ENCODE results near the gene CEP162. TPM values are rescaled to one million over a fixed set of nuclear protein-coding genes. Genes with fewer than 3 reads are reported as not detected.

CEP162 gene
- total and polyA plus RNA-seq, 2 experiments from 2014 or later = 6.2 to 9.8 TPM

GRCh38 chr6:84258866-84259265 is 31.4 kb upstream of the CEP162 start:
- Histone ChIP-seq H3K9me3 (ENCODE audit: low read depth) (no peaks in the 10 kb centered on the region), H3K4me3 (no peak overlapping the region), H3K4me1 (ENCODE audit: low read depth) (peaks cover 20% of the 10 kb centered on the region), H3K27ac (no peak overlapping the region), H3K27me3 (no peaks in the 10 kb centered on the region), H3K36me3 (no peaks in the 10 kb centered on the region)
- DNase-seq (ENCODE audit: low read depth in 1 of 2, low spot score in 1 of 2) = peak in 1 of 2 donors; percentile 6
- TF ChIP-seq CTCF (IDR thresholded peaks at IDR 0.05; ENCODE audit: low read depth, low read length) = no peak

- Histone ChIP-seq H3K27ac (no peak overlapping the region), H3K27me3 (no peaks in the 10 kb centered on the region), H3K4me3 (no peak overlapping the region), H3K36me3 (no peaks in the 10 kb centered on the region), H3K9me3 (ENCODE audit: low read depth) (no peaks in the 10 kb centered on the region), H3K4me1 (ENCODE audit: low read depth) (peaks cover 25% of the 10 kb centered on the region)
- no peak for TF ChIP-seq CTCF (IDR thresholded peaks at IDR 0.05; ENCODE audit: low read depth, low read length)
- DNase-seq (ENCODE audit: low read depth in 1 of 2, low spot score in 1 of 2) = peak; percentile 5 to 33
Measured at GRCh38 chr6:84258268-84258667, 30.8 kb upstream of the CEP162 start.

GRCh38 chr6:84255641-84256040 is 28.2 kb upstream of the CEP162 start:
- no peak for TF ChIP-seq CTCF (IDR thresholded peaks at IDR 0.05; ENCODE audit: low read depth, low read length)
- no peaks in the 10 kb centered on the region for H3K36me3 ChIP-seq
- peaks cover 7% of the 10 kb centered on the region for H3K27me3 ChIP-seq
- H3K27ac ChIP-seq = no peak overlapping the region
- no peak for DNase-seq (ENCODE audit: low read depth in 1 of 2, low spot score in 1 of 2)
- peaks cover 25% of the 10 kb centered on the region for H3K4me1 ChIP-seq (ENCODE audit: low read depth)
- no peaks in the 10 kb centered on the region for H3K9me3 ChIP-seq (ENCODE audit: low read depth)
- no peak overlapping the region for H3K4me3 ChIP-seq

- Histone ChIP-seq H3K9me3 (ENCODE audit: low read depth) (no peaks in the 10 kb centered on the region), H3K27me3 (peaks cover 7% of the 10 kb centered on the region), H3K4me3 (no peak overlapping the region), H3K4me1 (ENCODE audit: low read depth) (peaks cover 25% of the 10 kb centered on the region), H3K27ac (no peak overlapping the region), H3K36me3 (no peaks in the 10 kb centered on the region)
- no peak for TF ChIP-seq CTCF (IDR thresholded peaks at IDR 0.05; ENCODE audit: low read depth, low read length)
- no peak for DNase-seq (ENCODE audit: low read depth in 1 of 2, low spot score in 1 of 2)
Measured at GRCh38 chr6:84253380-84253779, 25.9 kb upstream of the CEP162 start.

GRCh38 chr6:84251891-84252539 is 24.6 kb upstream of the CEP162 start:
- Histone ChIP-seq H3K36me3 (no peaks in the 10 kb centered on the region), H3K27ac (no peak overlapping the region), H3K4me3 (no peak overlapping the region), H3K9me3 (ENCODE audit: low read depth) (no peaks in the 10 kb centered on the region), H3K4me1 (ENCODE audit: low read depth) (peaks cover 12% of the 10 kb centered on the region), H3K27me3 (peaks cover 7% of the 10 kb centered on the region)
- peak in 1 of 2 donors; percentile 66 for DNase-seq (ENCODE audit: low read depth in 1 of 2, low spot score in 1 of 2)
- TF ChIP-seq CTCF (IDR thresholded peaks at IDR 0.05; ENCODE audit: low read depth, low read length) = no peak

All from cardiac muscle cell (in vitro differentiated cells and primary cell).